Epithelial cell of prostate (primary cell): Measurements from ENCODE around the gene FURIN.
"Not testable (repeated sequence)": the region's sequence is repeated elsewhere in the genome, so short reads cannot be mapped to it uniquely, and the experiment has no call there.

ENCODE experiments used
- DNase-seq: peaks from one replicate; pipeline ENCODE4 v3.0.0-alpha.2; 2011; ENCODE audit warnings: low read depth, low spot score
- H3K27ac ChIP-seq: fragments of 450-650 bp; 2 replicates; pipeline ENCODE4 v1.5.1; 2017; ENCODE audit warnings: mild to moderate bottlenecking

FURIN gene

DNA sequence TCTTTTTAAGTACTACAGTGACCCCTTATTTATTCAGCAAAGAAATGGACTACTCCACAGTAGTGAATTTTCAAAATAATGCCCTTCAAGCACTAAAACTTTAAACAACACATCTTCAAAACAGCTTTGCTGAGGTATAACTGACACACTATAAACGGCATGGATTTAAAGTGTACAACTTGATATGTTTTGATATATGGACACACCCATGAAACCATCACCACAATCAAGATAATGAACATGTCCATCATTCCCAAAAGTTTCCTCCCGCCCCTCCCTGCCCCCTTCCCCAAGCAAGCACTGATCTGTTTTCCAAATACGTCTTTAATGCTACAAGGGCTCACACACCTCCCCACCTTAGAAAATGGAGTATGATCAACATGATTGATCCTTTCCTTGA is 1.6 kb upstream of the FURIN start:
- no peak for DNase-seq
- H3K27ac ChIP-seq = no peak overlapping the region

DNA sequence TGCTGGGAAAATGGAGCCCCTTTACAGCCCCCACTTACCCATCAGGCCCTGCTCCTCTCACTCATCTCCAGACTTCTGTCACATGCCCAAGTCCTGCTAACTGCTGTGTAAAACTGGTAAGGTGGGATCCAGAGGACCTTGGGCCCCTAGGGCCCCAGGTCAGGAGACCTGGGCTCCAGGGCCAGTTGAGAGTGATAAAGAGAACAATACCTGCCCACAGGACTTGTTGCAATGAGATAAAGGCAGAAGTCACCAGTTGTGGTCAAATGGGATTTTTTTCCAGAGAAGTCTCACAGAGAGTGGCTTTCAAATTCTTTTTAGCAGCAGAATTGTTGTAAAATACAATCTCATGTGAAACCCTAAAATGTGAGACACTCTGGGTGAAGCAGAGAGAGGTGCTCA is 753 bp downstream of the FURIN start:
- no peak for DNase-seq
- H3K27ac ChIP-seq = peak overlapping the region; percentile 89

- peak; percentile 46 for DNase-seq
- peak overlapping the region; percentile 89 for H3K27ac ChIP-seq
Observed at GRCh38 chr15:90869601-90870353, 1.4 kb downstream of the FURIN start.

DNA sequence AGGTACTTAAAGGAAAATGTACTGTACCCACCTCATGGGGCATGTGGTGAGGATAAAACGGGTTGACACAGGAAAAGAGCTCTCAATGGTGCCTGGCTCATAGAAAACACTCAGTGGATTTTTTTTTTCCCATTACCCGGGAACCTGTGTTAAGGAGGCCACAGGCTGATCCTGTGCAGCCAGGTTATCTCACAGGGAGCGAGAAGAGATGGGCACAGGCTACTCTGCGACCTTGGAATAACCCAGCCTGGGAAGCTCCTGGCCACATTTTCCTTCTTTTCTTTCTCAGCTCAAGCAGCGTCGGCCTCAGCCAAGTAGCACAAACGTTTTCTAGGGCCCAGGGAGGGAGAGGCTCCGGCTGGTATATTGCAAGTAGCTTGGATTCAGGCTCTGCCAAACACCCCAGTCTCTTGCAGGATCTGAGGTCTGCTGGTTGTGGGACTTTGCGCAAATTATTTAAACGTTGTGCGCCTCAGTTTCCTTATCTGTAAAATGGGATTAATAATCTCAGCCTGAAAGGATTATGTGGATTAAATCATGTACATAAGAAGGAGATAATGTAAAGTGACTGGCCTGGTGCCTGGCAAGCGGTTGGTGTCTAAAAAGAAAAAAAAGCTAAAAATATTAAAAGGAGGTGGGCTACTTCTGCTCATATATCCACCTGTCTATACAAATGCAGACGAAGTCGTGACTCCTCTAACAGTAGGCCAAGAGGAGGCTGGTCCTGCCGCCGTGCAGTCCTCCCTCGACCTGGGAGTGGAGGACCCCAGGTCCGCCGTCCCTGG is 2.2 kb downstream of the FURIN start:
- peak overlapping the region; percentile 89 for H3K27ac ChIP-seq
- no peak for DNase-seq

GRCh38 chr15:90871139-90871715 is 2.8 kb downstream of the FURIN start:
- DNase-seq = no peak
- H3K27ac ChIP-seq = peak overlapping the region; percentile 89

GRCh38 chr15:90871716-90872485 is 3.5 kb downstream of the FURIN start:
- H3K27ac ChIP-seq = peak overlapping the region; percentile 89
- DNase-seq = no peak

DNA sequence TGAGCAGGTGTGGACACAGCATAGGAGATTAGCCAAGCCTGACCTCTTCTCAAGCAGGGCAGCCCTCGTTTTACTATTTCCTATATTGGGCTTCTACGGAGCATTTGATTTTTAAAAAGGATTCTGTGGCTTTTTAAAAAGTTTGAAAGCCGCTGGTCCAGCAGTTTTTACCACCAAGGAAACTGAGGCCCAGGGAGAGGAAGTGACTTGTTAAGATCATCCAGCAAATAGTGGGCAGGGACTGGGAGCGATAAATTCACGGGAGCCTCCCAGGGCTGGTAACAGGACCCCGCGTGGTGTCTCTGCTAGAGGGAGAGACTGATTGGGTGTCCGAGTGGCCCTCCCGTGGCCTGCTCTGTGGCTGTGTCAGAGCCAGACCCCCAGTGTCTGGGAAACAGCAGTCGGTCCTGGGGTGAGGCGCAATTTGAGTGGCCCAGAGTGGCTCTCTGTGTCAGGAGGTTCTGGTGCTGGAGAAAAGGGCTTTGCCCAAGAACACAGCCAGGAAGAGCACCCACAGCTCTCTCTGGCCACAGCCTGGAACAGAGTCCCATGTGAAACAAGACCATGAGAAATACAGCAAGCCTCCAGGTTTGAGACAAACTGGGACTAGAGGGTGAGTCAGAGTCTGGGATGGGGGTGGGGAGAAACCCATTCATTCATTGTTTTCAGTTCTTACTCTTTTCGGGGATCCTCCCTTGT is 4.2 kb downstream of the FURIN start:
- no peak for DNase-seq
- H3K27ac ChIP-seq = peak overlapping the region; percentile 89

GRCh38 chr15:90873488-90873997 is 5.2 kb downstream of the FURIN start:
- peak overlapping the region; percentile 89 for H3K27ac ChIP-seq
- no peak for DNase-seq

DNA sequence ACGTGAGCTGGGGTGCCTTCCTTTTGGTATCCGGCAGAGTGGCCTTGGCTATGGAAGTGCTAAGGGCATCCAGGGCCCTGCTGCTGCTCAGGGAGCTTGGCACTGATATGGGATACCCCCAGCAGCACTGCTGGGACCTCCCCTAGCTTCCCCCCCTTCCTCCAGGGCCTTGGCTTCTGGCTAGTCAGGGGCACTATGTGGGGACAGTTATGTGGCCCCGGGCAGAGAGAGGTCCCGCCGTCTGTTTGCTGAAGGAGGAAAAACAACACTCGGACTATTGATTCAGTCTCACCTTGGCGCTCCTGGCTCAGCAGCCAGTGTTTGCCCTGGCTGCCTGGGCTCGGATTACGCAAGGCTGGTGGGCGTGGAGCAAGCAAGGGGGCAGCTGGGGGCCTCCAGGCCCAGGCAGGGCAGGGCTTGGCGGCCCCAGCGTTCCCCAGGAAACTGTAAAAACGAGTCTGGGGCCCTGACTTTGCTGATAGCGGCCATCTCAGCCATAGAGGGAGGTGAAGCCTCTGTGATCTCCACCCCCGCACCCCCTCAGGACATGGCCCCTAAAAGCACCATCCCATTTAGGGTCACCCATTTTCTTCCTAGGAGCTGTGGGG is 5.7 kb downstream of the FURIN start:
- H3K27ac ChIP-seq = peak overlapping the region; percentile 89
- no peak for DNase-seq

GRCh38 chr15:90874986-90875385 is 6.6 kb downstream of the FURIN start:
- not testable (repeated sequence) for H3K27ac ChIP-seq, DNase-seq

- no peak for DNase-seq
- no peak overlapping the region for H3K27ac ChIP-seq
Observed at GRCh38 chr15:90875549-90875981, 7.2 kb downstream of the FURIN start.

- DNase-seq = no peak
- no peak overlapping the region for H3K27ac ChIP-seq
Observed at GRCh38 chr15:90876046-90876445, 7.7 kb downstream of the FURIN start.

GRCh38 chr15:90876512-90877170 is 8.3 kb downstream of the FURIN start:
- DNase-seq = no peak
- H3K27ac ChIP-seq = no peak overlapping the region

DNA sequence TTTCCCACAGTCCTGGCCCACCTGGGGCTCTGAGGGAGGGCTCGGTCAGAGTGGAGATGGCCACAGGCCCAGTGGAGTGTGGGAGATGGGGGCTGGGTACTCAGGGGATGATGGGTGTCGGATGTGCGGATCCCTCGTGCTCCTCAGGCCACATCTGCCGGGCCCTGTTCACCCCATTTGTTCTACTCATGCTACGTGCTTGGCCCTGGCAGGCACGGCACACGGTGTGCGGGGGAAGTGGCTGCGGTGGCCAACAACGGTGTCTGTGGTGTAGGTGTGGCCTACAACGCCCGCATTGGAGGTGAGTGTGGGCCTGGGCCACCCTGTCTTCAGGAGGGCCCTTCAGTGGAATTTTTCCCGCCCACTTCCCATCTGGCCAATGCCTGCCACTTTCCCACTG is 8.9 kb downstream of the FURIN start:
- DNase-seq = no peak
- no peak overlapping the region for H3K27ac ChIP-seq

DNA sequence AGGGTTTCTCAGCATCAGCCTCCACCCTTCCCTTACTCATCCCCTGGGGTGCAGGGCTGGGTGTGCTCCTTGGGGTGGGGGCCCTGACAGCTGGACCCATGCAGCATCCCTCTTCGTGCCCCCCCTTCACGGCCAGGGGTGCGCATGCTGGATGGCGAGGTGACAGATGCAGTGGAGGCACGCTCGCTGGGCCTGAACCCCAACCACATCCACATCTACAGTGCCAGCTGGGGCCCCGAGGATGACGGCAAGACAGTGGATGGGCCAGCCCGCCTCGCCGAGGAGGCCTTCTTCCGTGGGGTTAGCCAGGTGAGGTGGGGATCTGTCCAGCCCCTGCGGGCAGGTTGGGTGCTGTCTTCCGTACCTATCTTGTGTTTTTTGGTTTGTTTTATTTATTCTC is 9.6 kb downstream of the FURIN start:
- DNase-seq = no peak
- no peak overlapping the region for H3K27ac ChIP-seq

- no peak for DNase-seq
- no peak overlapping the region for H3K27ac ChIP-seq
Observed at GRCh38 chr15:90878660-90879059, 10.3 kb downstream of the FURIN start.

DNA sequence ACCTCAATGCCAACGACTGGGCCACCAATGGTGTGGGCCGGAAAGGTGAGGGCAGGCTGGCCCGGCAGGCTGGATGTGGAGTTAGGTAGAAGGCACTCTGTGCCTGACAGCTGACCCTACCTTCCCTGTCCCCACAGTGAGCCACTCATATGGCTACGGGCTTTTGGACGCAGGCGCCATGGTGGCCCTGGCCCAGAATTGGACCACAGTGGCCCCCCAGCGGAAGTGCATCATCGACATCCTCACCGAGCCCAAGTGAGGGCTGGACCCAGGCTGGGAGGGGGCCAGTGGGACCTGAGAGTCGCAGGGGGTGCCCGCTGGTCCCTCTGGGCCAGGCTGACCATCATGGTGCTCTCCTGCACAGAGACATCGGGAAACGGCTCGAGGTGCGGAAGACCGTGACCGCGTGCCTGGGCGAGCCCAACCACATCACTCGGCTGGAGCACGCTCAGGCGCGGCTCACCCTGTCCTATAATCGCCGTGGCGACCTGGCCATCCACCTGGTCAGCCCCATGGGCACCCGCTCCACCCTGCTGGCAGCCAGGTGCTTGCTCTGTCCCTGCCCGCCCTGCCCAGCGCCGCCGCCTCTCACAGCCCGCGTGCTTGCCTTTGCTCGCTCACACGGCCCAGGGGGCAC is 11.5 kb downstream of the FURIN start:
- DNase-seq = no peak

GRCh38 chr15:90880381-90881145 is 12.2 kb downstream of the FURIN start:
- no peak for DNase-seq

More for the DNA sequence above, 11.5 kb downstream of the FURIN start:
- no peak overlapping the region for H3K27ac ChIP-seq

More at GRCh38 chr15:90880381-90881145, 12.2 kb downstream of the FURIN start:
- no peak overlapping the region for H3K27ac ChIP-seq
